22Rv1 (cell line): Measurements from ENCODE around the gene SOAT2.
A peak's percentile ranks its signal among the peaks of the same experiment; 100 is the strongest.

ENCODE experiments used
- H3K27ac ChIP-seq: fragments of 450-650 bp; 2 replicates; pipeline ENCODE4 v1.5.1; 2017
- ZFX ChIP-seq: fragments of 450-650 bp; IDR thresholded peaks from 2 replicates; pipeline ENCODE4 v1.6.1; 2017; ENCODE audit warnings: antibody characterized with exemption, borderline replicate concordance
- TF ChIP-seq, protein P1 (sequence below): fragments of 450-650 bp; IDR thresholded peaks from 2 replicates; pipeline ENCODE4 v1.5.1; 2017; ENCODE audit warnings: mild to moderate bottlenecking

SOAT2 gene

DNA sequence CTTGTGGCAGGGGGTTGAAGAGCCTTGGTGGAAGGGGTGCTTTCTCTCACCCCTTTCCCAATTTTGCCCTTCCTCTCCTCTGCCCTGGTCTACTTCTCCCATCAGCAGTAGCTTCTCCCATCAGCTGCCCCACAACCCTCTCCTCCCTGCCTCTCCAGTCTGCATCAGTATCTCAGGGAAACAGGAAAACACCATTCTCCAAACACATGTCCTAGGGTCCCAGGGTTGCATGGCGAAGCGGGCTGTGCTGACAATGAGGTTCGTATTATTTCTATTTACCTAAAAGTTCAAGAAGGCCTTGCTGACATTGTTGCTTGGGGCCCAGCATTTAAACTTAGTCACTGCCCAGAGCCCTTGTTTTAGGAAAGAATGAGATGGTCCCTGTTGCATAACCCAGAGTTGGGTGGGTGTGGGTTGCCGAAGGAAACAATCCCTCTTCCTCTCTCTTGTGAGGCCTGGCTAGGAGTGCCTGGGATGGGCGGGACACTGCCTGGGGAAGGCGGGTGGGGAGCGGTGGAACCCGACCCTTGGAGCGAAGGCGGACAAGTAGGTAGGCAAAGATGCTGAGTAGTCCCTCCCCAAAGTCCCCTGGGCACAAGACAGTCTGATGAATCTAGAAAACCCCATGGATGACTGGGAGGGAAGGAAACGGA, 7.1 kb upstream of the SOAT2 start:
- no peak overlapping the region for H3K27ac ChIP-seq
- TF ChIP-seq, protein P1, sequence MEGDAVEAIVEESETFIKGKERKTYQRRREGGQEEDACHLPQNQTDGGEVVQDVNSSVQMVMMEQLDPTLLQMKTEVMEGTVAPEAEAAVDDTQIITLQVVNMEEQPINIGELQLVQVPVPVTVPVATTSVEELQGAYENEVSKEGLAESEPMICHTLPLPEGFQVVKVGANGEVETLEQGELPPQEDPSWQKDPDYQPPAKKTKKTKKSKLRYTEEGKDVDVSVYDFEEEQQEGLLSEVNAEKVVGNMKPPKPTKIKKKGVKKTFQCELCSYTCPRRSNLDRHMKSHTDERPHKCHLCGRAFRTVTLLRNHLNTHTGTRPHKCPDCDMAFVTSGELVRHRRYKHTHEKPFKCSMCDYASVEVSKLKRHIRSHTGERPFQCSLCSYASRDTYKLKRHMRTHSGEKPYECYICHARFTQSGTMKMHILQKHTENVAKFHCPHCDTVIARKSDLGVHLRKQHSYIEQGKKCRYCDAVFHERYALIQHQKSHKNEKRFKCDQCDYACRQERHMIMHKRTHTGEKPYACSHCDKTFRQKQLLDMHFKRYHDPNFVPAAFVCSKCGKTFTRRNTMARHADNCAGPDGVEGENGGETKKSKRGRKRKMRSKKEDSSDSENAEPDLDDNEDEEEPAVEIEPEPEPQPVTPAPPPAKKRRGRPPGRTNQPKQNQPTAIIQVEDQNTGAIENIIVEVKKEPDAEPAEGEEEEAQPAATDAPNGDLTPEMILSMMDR: no peak
- TF ChIP-seq ZFX: no peak

GRCh38 chr12:53096759-53097158, 6.5 kb upstream of the SOAT2 start:
- no peak overlapping the region for H3K27ac ChIP-seq

DNA sequence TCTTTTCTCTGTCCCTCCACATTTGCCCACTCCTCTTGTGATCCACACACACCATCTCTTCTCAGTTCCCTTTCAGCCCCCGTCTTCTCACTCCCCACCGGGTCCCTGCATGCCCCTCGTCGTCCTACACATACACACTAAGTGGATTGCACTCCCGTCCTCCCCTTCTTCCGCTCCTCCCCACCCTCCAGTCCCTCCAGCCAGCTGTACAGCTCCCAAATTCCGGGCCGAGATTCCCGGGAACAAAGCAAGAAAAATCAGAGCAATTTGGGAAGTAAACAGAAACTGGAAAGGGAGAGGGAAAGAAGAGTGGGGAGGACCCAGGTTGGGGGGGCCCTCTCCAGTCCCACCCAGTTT, 6.1 kb upstream of the SOAT2 start:
- TF ChIP-seq, protein P1: no peak
- TF ChIP-seq ZFX: no peak
- H3K27ac ChIP-seq: no peak overlapping the region

More at GRCh38 chr12:53096759-53097158, 6.5 kb upstream of the SOAT2 start:
- TF ChIP-seq, protein P1: no peak

GRCh38 chr12:53097564-53098353, 5.5 kb upstream of the SOAT2 start, which contains the start of gene IGFBP6:
Gene IGFBP6 (plus strand): TSS chr12:53097667. CDS start chr12:53097718, 51 bp downstream.
- H3K27ac ChIP-seq: no peak within 1 kb of the TSS
- TF ChIP-seq, protein P1: 0 out of 2 replicates have a peak, but pooled peaks have one; percentile 6
- no peak for TF ChIP-seq ZFX

DNA sequence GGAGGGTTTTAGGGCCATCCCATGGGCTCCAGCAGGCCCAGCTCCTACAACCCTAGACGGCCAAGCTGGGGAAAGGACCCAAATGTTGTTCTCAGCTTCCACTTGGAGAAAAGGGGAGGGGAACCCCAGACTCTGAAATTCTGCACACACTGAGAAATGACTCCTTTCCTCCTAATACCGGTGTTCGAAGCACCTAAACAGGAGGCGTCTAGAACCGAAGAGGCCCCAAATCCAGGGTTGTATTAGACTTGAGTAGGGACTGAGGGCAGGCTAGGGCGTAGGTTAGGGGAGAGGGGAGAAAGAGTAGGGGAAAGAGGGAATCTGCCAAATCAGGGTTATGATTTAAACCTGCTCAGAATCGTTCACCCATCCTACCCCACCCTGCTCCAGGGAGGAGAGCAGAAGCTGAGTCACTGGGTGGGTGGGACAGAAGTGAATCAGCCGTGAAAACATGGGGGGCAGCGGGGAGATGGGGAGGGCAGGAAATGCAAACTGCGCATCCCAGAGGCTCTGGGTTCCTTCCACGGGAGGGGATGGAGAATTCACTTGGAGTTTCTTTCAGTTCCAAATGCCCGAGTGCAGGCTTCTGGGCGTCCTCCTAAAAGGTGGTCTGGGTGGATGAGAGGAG, 4.8 kb upstream of the SOAT2 start:
- H3K27ac ChIP-seq: no peak overlapping the region
- TF ChIP-seq, protein P1: no peak
- TF ChIP-seq ZFX: no peak

GRCh38 chr12:53099071-53099882, 4.0 kb upstream of the SOAT2 start:
- no peak for TF ChIP-seq ZFX
- TF ChIP-seq, protein P1: peak; percentile 99
- H3K27ac ChIP-seq: no peak overlapping the region
